ENCODE measurements around the gene MAML2. TPM values are rescaled to one million over a fixed set of nuclear protein-coding genes. Genes with fewer than 3 reads are reported as not detected.
A peak's percentile ranks its signal among the peaks of the same experiment; 100 is the strongest.

The MAML2 gene
- total RNA-seq, 1 donor from 2014 or later: 3.8 TPM

- Histone ChIP-seq H3K4me2 (no peak overlapping the region), H4K20me1 (ENCODE audit: low read depth) (no peaks in the 10 kb centered on the region), H3F3A (ENCODE audit: low read depth) (no peaks in the 10 kb centered on the region), H3K4me1 (peaks cover 46% of the 10 kb centered on the region), H3K9ac (no peak overlapping the region), H2AFZ (replicated peaks) (no peak overlapping the region), H3K27ac (no peak overlapping the region), H3K27me3 (no peaks in the 10 kb centered on the region), H3K9me3 (ENCODE audit: low read depth) (no peaks in the 10 kb centered on the region), H3K36me3 (no peaks in the 10 kb centered on the region), H3K4me3 (no peak overlapping the region), H3K79me2 (ENCODE audit: low read depth) (no peaks in the 10 kb centered on the region)
- TF ChIP-seq CTCF (IDR thresholded peaks at IDR 0.05) (no peak), EZH2phosphoT487 (IDR thresholded peaks at IDR 0.05) (no peak), EZH2 (IDR thresholded peaks at IDR 0.05) (no peak)
- H3K27me3 Mint-ChIP-seq (ENCODE audit: insufficient read depth, low read depth): no peaks in the 10 kb centered on the region
- H3K36me3 Mint-ChIP-seq: peaks cover 8% of the 10 kb centered on the region
- H3K27ac Mint-ChIP-seq: peak overlapping the region; percentile 93
- H3K4me3 Mint-ChIP-seq: no peak overlapping the region
- H3K4me1 Mint-ChIP-seq: peaks cover 56% of the 10 kb centered on the region
- no peak for DNase-seq (ENCODE audit: low spot score)
- H3K9me3 Mint-ChIP-seq: peaks cover 2% of the 10 kb centered on the region
Observed at GRCh38 chr11:96141626-96142025, 201.4 kb downstream of the MAML2 start.

GRCh38 chr11:96139691-96140090 lies 203.3 kb downstream of the MAML2 start:
- Histone ChIP-seq H3K27ac (no peak overlapping the region), H3F3A (ENCODE audit: low read depth) (no peaks in the 10 kb centered on the region), H3K9me3 (ENCODE audit: low read depth) (no peaks in the 10 kb centered on the region), H3K79me2 (ENCODE audit: low read depth) (no peaks in the 10 kb centered on the region), H2AFZ (replicated peaks) (no peak overlapping the region), H3K4me3 (no peak overlapping the region), H3K36me3 (no peaks in the 10 kb centered on the region), H3K9ac (no peak overlapping the region), H3K4me1 (peaks cover 46% of the 10 kb centered on the region), H4K20me1 (ENCODE audit: low read depth) (no peaks in the 10 kb centered on the region), H3K4me2 (no peak overlapping the region), H3K27me3 (no peaks in the 10 kb centered on the region)
- Mint-ChIP-seq H3K4me3 (no peak overlapping the region), H3K27ac (no peak overlapping the region), H3K9me3 (peaks cover 2% of the 10 kb centered on the region), H3K36me3 (peaks cover 8% of the 10 kb centered on the region), H3K4me1 (peaks cover 63% of the 10 kb centered on the region), H3K27me3 (ENCODE audit: insufficient read depth, low read depth) (no peaks in the 10 kb centered on the region)
- no peak for TF ChIP-seq CTCF (IDR thresholded peaks at IDR 0.05)
- TF ChIP-seq EZH2phosphoT487 (IDR thresholded peaks at IDR 0.05): no peak
- no peak for TF ChIP-seq EZH2 (IDR thresholded peaks at IDR 0.05)
- DNase-seq (ENCODE audit: low spot score): no peak

- H3K27me3 ChIP-seq: no peaks in the 10 kb centered on the region
- Mint-ChIP-seq H3K27ac (peak overlapping the region; percentile 95), H3K9me3 (peaks cover 2% of the 10 kb centered on the region), H3K27me3 (ENCODE audit: insufficient read depth, low read depth) (no peaks in the 10 kb centered on the region), H3K4me3 (no peak overlapping the region), H3K4me1 (peaks cover 40% of the 10 kb centered on the region), H3K36me3 (peaks cover 8% of the 10 kb centered on the region)
- no peak for DNase-seq (ENCODE audit: low spot score)
- peaks cover 23% of the 10 kb centered on the region for H3K4me1 ChIP-seq
- H2AFZ ChIP-seq (replicated peaks): peak overlapping the region; percentile 47
- no peak overlapping the region for H3K4me3 ChIP-seq
- no peak overlapping the region for H3K4me2 ChIP-seq
- no peaks in the 10 kb centered on the region for H3K79me2 ChIP-seq (ENCODE audit: low read depth)
- TF ChIP-seq CTCF (IDR thresholded peaks at IDR 0.05) (no peak), EZH2phosphoT487 (IDR thresholded peaks at IDR 0.05) (no peak), EZH2 (IDR thresholded peaks at IDR 0.05) (no peak)
- H3K9me3 ChIP-seq (ENCODE audit: low read depth): no peaks in the 10 kb centered on the region
- H4K20me1 ChIP-seq (ENCODE audit: low read depth): no peaks in the 10 kb centered on the region
- H3K36me3 ChIP-seq: no peaks in the 10 kb centered on the region
- H3K27ac ChIP-seq: no peak overlapping the region
- no peak overlapping the region for H3K9ac ChIP-seq
- no peaks in the 10 kb centered on the region for H3F3A ChIP-seq (ENCODE audit: low read depth)
Observed at GRCh38 chr11:96137373-96137772, 205.6 kb downstream of the MAML2 start.

Data from neural progenitor cell (in vitro differentiated cells).